K562 (cell line): ENCODE results near the gene MYH15. TPM values are rescaled to one million over a fixed set of nuclear protein-coding genes. Genes with fewer than 3 reads are reported as not detected.

ENCODE experiments used
- ATAC-seq: fragments of 200-7000 bp; cut with Tn5 transposase; 3 replicates; pipeline ENCODE4 v1.9.1; 2020; ENCODE audit warnings: moderate library complexity
- BruUV-seq: library from RNA; stranded (reverse); fragments of 400-500 nt; replicated peaks from 2 replicates; lab custom pipeline; 2021; lab: Mats Ljungman, UMichigan
- CTCF ChIA-PET: fragments of 300-600 bp; formaldehyde crosslinking; extraction: SDS; loops from one replicate; lab custom pipeline; 2021; ENCODE audit warnings: low intra/inter-chr PET ratio; lab: Yijun Ruan, JAX
- POLR2A ChIA-PET: fragments of 300-600, 350-650 bp; sonication (Branson Sonifier 250); formaldehyde crosslinking; extraction: SDS; loops from one replicate; lab custom pipeline; 2021; ENCODE audit warnings: antibody characterized with exemption, inconsistent platforms; lab: Yijun Ruan, JAX
- DNase-seq, 4 experiments: peaks; one replicate each; pipeline versions ENCODE4 v3.0.0 to v3.0.0-alpha.2; 2011 to 2018; ENCODE audit warnings: low spot score in 3 of 4, mixed read lengths in 3 of 4; ENCODE audit errors: extremely low read depth in 1 of 4
- FAIRE-seq: peaks from 2 replicates; lab custom pipeline; 2011; peaks lifted over from hg19 to GRCh38; lab: Jason Lieb, UNC
- H2AFZ ChIP-seq: 2 replicates; pipeline ENCODE4 v1.6.0; 2011; ENCODE audit warnings: low read depth, low read length, control low read depth, inconsistent platforms
- H3K27ac ChIP-seq: fragments of 200-600 bp; 3 replicates; pipeline ENCODE4 v1.8.0; 2011; ENCODE audit warnings: low read depth, mild to moderate bottlenecking, control low read depth, inconsistent platforms, low read length, moderate library complexity, mixed read lengths; ENCODE audit errors: extremely low read depth
- H3K27me3 ChIP-seq, 2 experiments: fragments of 300-600 bp in 1 of 2; 2 replicates in 1 of 2; 3 replicates in 1 of 2; pipeline versions ENCODE4 v1.6.0 to v1.8.0; 2011; ENCODE audit warnings: inconsistent platforms in 2 of 2, low read length in 2 of 2, mild to moderate bottlenecking in 1 of 2, mixed read lengths in 1 of 2, moderate library complexity in 1 of 2; ENCODE audit not compliant: control insufficient read depth in 2 of 2, insufficient read depth in 2 of 2
- H3K36me3 ChIP-seq: fragments of 300-600 bp; 3 replicates; pipeline ENCODE4 v1.8.0; 2011; ENCODE audit warnings: mild to moderate bottlenecking, low read length, inconsistent platforms; ENCODE audit not compliant: control insufficient read depth, insufficient read depth
- H3K4me1 ChIP-seq, 2 experiments: fragments of 200-600 bp in 1 of 2; replicated peaks in 1 of 2; 2 replicates in 1 of 2; 3 replicates in 1 of 2; pipeline versions ENCODE4 v1.5.1 to v1.8.0; 2011; ENCODE audit warnings: inconsistent platforms in 2 of 2, low read length in 2 of 2, mild to moderate bottlenecking in 1 of 2, mixed read lengths in 1 of 2, moderate library complexity in 1 of 2; ENCODE audit not compliant: control insufficient read depth in 2 of 2, insufficient read depth in 2 of 2
- H3K4me2 ChIP-seq: 2 replicates; pipeline ENCODE4 v1.6.1; 2011; ENCODE audit warnings: low read length, control low read depth, inconsistent platforms, mixed read lengths; ENCODE audit not compliant: insufficient read depth
- H3K4me3 ChIP-seq: fragments of 200-600 bp; sonication (generic), shearing (Covaris generic); 2 replicates; pipeline ENCODE4 v1.5.1; 2016; ENCODE audit warnings: control low read depth, inconsistent platforms
- H3K79me2 ChIP-seq: fragments of 200-600 bp; 3 replicates; pipeline ENCODE4 v1.8.0; 2011; ENCODE audit warnings: low read length, inconsistent platforms; ENCODE audit not compliant: control insufficient read depth, insufficient read depth
- H3K9ac ChIP-seq, 2 experiments: 2 replicates each; pipeline versions ENCODE4 v1.6.0 to v1.6.1; 2011; ENCODE audit warnings: low read depth in 2 of 2, low read length in 2 of 2, control low read depth in 1 of 2, inconsistent platforms in 1 of 2, mild to moderate bottlenecking in 1 of 2, mixed read lengths in 1 of 2; ENCODE audit not compliant: insufficient read depth in 1 of 2
- H3K9me1 ChIP-seq: one replicate; pipeline ENCODE4 v1.6.0; 2011; ENCODE audit warnings: inconsistent platforms, mild to moderate bottlenecking, low read length, moderate library complexity; ENCODE audit not compliant: control insufficient read depth, insufficient read depth
- H3K9me3 ChIP-seq: replicated peaks from 2 replicates; pipeline ENCODE4 v1.5.1; 2011; ENCODE audit warnings: low read depth, low read length, inconsistent platforms; ENCODE audit not compliant: control insufficient read depth, insufficient read depth
- H4K20me1 ChIP-seq: replicated peaks from 2 replicates; pipeline ENCODE4 v1.6.1; 2011; ENCODE audit warnings: low read length, inconsistent platforms, mixed read lengths; ENCODE audit not compliant: control insufficient read depth, insufficient read depth
- CSDE1 ChIP-seq, 2 experiments: fragments of 450-650 bp; IDR thresholded peaks; 2 replicates each; pipeline ENCODE4 v1.6.1; 2016; ENCODE audit warnings: mild to moderate bottlenecking in 1 of 2
- FIP1L1 ChIP-seq: fragments of 200-400 bp; formaldehyde crosslinking; IDR thresholded peaks from 2 replicates; pipeline ENCODE4 v1.6.1; 2018; ENCODE audit warnings: mild to moderate bottlenecking, low read depth, low read length; ENCODE audit not compliant: poor library complexity, severe bottlenecking
- KAT8 ChIP-seq: fragments of 450-650 bp; IDR thresholded peaks from 2 replicates; pipeline ENCODE4 v1.6.1; 2016; ENCODE audit warnings: low read depth, mild to moderate bottlenecking
- KDM4B ChIP-seq, 2 experiments: fragments of 450-650 bp in 1 of 2; sonication (generic) in 1 of 2; IDR thresholded peaks; 2 replicates each; pipeline ENCODE4 v1.6.1; 2016 to 2017; ENCODE audit warnings: borderline replicate concordance in 2 of 2, antibody characterized with exemption in 1 of 2, low read depth in 1 of 2, mild to moderate bottlenecking in 1 of 2
- MTF1 ChIP-seq: fragments of 250-450 bp; sonication (Bioruptor Pico); IDR thresholded peaks from 2 replicates; pipeline ENCODE4 v1.9.0; 2021; ENCODE audit warnings: moderate library complexity, mild to moderate bottlenecking, inconsistent platforms, borderline replicate concordance
- NELFE ChIP-seq: IDR thresholded peaks from 2 replicates; pipeline ENCODE4 v1.6.1; 2011; ENCODE audit warnings: mild to moderate bottlenecking; ENCODE audit not compliant: insufficient read depth, insufficient read length
- PHF8 ChIP-seq: fragments of 200-600 bp; sonication (generic); IDR thresholded peaks from 2 replicates; pipeline ENCODE4 v1.6.1; 2012; ENCODE audit warnings: mixed run types, mild to moderate bottlenecking, inconsistent platforms, low read length, moderate library complexity, borderline replicate concordance
- POLR2AphosphoS2 ChIP-seq: IDR thresholded peaks from 2 replicates; pipeline ENCODE4 v1.6.1; 2012; ENCODE audit warnings: low read length, improper control_type of control experiment
- RHOXF2B ChIP-seq: fragments of 250-450 bp; sonication (Bioruptor Pico); conservative IDR thresholded peaks from 2 replicates; pipeline ENCODE4 v1.5.1; 2021
- ZNF263 ChIP-seq: sonication (generic); formaldehyde crosslinking; IDR thresholded peaks from 2 replicates; pipeline ENCODE4 v1.8.0; 2022; ENCODE audit warnings: mild to moderate bottlenecking, missing genetic modification reagents, borderline replicate concordance
- ZNF41 ChIP-seq: fragments of 250-450 bp; sonication (Bioruptor Pico); conservative IDR thresholded peaks from 2 replicates; pipeline ENCODE4 v1.4.0; 2020; ENCODE audit warnings: mild to moderate bottlenecking
- ZNF431 ChIP-seq: sonication (generic); formaldehyde crosslinking; IDR thresholded peaks from 2 replicates; pipeline ENCODE4 v1.8.0; 2022; ENCODE audit warnings: mild to moderate bottlenecking, missing genetic modification reagents
- ZNF696 ChIP-seq: fragments of 250-450 bp; sonication (Bioruptor Pico); conservative IDR thresholded peaks from 2 replicates; pipeline ENCODE4 v1.4.0; 2020; ENCODE audit warnings: mild to moderate bottlenecking, moderate library complexity
- ZNF79 ChIP-seq: fragments of 250-450 bp; sonication (Bioruptor Pico); IDR thresholded peaks from 2 replicates; pipeline ENCODE4 v1.4.0; 2020; ENCODE audit warnings: low read depth, mild to moderate bottlenecking, moderate library complexity
- WGBS: fragments of 100-300 bp; shearing (Covaris generic); methylation state at CpG from one replicate; pipeline ENCODE4 v1.1.6; 2016; ENCODE audit warnings: low coverage, mixed read lengths; ENCODE audit not compliant: insufficient coverage; ENCODE audit errors: missing lambda C conversion rate; 5-methylcytosine and 5-hydroxymethylcytosine counted together
- in situ Hi-C: fragments of 300-500 bp; cut with MboI; formaldehyde crosslinking; loops from 4 replicates; pipeline ENCODE4 v1.15.0; 2018; ENCODE audit warnings: inconsistent platforms, mixed read lengths
- intact Hi-C: fragments of 100-400 bp; cut with micrococcal nuclease; formaldehyde crosslinking; loops from 2 replicates; pipeline ENCODE4 v1.14.2; 2022
- polyA plus RNA-seq, 8 experiments: library from polyadenylated mRNA; depleted of rRNA in 4 of 8; stranded (reverse) in 5 of 8; unstranded in 3 of 8; fragments of >200 nt; fragmentation: Nextera tagmentation in 2 of 8; fragmentation: Illumina TruSeq in 1 of 8; extraction: Ambion mirVana in 2 of 8; extraction: Trizol in 1 of 8; gene quantifications; 2 replicates each; pipeline versions ENCODE4 v1.2.1 to v1.2.3, GENCODE V29; 2011 to 2014; ENCODE audit warnings: inconsistent platforms in 1 of 8, missing spikeins in 1 of 8
- total RNA-seq, 7 experiments: library from RNA; depleted of rRNA in 6 of 7; stranded (reverse); fragments of >200 nt in 6 of 7; fragmentation: Illumina TruSeq in 2 of 7; extraction: Trizol in 2 of 7; gene quantifications; 2 replicates each; pipeline versions ENCODE4 v1.2.1 to v1.2.3, GENCODE V29; 2011 to 2021; ENCODE audit warnings: low replicate concordance in 1 of 7
- TF ChIP-seq, protein P1 (sequence below): fragments of 250-450 bp; sonication (Bioruptor Pico); IDR thresholded peaks from 2 replicates; pipeline ENCODE4 v1.9.0; 2021; ENCODE audit warnings: mild to moderate bottlenecking
- TF ChIP-seq, protein P2 (sequence below): fragments of 250-450 bp; sonication (Bioruptor Pico); IDR thresholded peaks from 2 replicates; pipeline ENCODE4 v1.5.0; 2021
- TF ChIP-seq, protein P3 (sequence below), 2 experiments: fragments of 450-650 bp in 1 of 2; sonication (generic) in 1 of 2; formaldehyde crosslinking; conservative IDR thresholded peaks; 2 replicates each; pipeline versions ENCODE4 v1.4.0 to v1.8.1; 2020 to 2022; ENCODE audit warnings: mild to moderate bottlenecking in 1 of 2, missing genetic modification reagents in 1 of 2

The MYH15 gene
- total and polyA plus RNA-seq, 9 of the 15 experiments (the other 6 are each of a cell fraction or from before 2014, with no cell fraction given) = 0.03 to 0.29 (median 0.12) TPM

DNA sequence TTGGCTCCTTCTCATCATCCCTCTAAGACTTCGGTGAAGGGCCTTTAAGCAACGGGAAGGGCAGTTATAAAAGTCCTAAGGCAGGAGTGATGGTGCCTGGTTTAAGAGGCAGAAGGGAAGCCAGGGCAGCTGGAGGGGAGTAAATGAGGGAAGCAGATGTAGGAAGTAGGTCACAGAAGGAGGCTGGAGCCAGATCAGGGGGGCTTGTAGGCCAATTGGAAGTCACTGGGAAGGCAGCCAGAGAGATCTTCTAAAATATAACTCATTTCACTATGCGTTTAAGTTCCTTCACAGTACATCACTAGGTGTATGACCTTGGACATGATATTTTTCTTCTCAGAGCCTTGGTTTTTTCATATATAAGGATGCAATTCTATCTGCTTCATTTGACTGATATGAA is 94.7 kb downstream of the MYH15 start (continued):
- TF ChIP-seq ZNF41 (CRISPR knock-in tag) (no peak), KAT8 (no peak), FIP1L1 (no peak), NELFE (no peak), ZNF263 (CRISPR knock-in tag) (no peak), CSDE1 (IDR thresholded peaks at IDR 0.05) (no peak), PHF8 (no peak), ZNF696 (CRISPR knock-in tag) (no peak), ZNF79 (CRISPR knock-in tag) (no peak), ZNF431 (CRISPR knock-in tag) (no peak)
- TF ChIP-seq, protein P1, sequence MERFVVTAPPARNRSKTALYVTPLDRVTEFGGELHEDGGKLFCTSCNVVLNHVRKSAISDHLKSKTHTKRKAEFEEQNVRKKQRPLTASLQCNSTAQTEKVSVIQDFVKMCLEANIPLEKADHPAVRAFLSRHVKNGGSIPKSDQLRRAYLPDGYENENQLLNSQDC (CRISPR knock-in tag) = no peak
- TF ChIP-seq, protein P2, sequence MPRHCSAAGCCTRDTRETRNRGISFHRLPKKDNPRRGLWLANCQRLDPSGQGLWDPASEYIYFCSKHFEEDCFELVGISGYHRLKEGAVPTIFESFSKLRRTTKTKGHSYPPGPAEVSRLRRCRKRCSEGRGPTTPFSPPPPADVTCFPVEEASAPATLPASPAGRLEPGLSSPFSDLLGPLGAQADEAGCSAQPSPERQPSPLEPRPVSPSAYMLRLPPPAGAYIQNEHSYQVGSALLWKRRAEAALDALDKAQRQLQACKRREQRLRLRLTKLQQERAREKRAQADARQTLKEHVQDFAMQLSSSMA (CRISPR knock-in tag) = no peak

DNA sequence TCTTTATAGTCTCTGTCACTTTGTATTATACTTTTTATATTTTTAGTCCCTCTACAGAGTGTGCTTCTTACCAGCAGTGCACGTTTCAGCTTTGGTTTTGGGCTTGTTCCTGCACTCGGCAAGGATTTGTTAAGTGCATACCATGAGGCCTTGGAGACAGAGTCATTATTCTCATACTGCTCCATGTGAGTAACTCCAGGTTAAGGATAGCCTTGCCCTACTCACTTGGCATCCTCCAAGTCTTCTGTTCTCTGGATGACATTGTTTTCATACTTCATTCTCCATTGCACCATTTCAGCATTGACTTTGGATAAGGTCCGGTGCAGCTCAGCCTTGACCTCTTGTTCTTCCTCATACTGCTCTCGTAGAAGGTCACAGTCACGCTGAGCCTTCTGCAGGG is 96.4 kb downstream of the MYH15 start:
- no peaks in the 10 kb centered on the region; a peak in 1 of 5 replicates for H3K27me3 ChIP-seq
- no peak overlapping the region for H3K27ac ChIP-seq
- WGBS = 3% methylated on average over 5 of the region's 5 CpGs
- no peak overlapping the region for H3K4me3 ChIP-seq
- DNase-seq (no peak), FAIRE-seq (no peak), ATAC-seq (no peak)
- ChIA-PET CTCF (no interaction called here), POLR2A (no interaction called here)
- BruUV-seq = no TSS peak
- TF ChIP-seq RHOXF2B (CRISPR knock-in tag) = no peak
- TF ChIP-seq KDM4B (IDR thresholded peaks at IDR 0.05; ENCODE audit: borderline replicate concordance in 2 of 2, low read depth in 1 of 2) = no peak
- TF ChIP-seq, protein P3, sequence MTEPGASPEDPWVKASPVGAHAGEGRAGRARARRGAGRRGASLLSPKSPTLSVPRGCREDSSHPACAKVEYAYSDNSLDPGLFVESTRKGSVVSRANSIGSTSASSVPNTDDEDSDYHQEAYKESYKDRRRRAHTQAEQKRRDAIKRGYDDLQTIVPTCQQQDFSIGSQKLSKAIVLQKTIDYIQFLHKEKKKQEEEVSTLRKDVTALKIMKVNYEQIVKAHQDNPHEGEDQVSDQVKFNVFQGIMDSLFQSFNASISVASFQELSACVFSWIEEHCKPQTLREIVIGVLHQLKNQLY (CRISPR knock-in tag; conservative IDR thresholded peaks at IDR 0.05) = no peak
- no peak for TF ChIP-seq POLR2AphosphoS2
- no peak for TF ChIP-seq MTF1
- H3K36me3 ChIP-seq = no peaks in the 10 kb centered on the region
- H3K9me3 ChIP-seq = no peaks in the 10 kb centered on the region
- H3K9ac ChIP-seq = no peak overlapping the region
- no peak overlapping the region for H3K4me2 ChIP-seq
- in situ Hi-C loops = no loop called here
- H2AFZ ChIP-seq = no peak overlapping the region
- no peaks in the 10 kb centered on the region for H3K79me2 ChIP-seq
- H3K4me1 ChIP-seq = no peaks in the 10 kb centered on the region
- no peaks in the 10 kb centered on the region for H4K20me1 ChIP-seq
- no peaks in the 10 kb centered on the region for H3K9me1 ChIP-seq
- intact Hi-C loops = no loop called here
